Measurements from ENCODE around the gene GTF2F2. TPM values are rescaled to one million over a fixed set of nuclear protein-coding genes. Genes with fewer than 3 reads are reported as not detected.

The GTF2F2 gene
- total and polyA plus RNA-seq, 9 of the 15 experiments (the other 6 are each of a cell fraction or from before 2014, with no cell fraction given) = 19.7 to 44.8 (median 32.4) TPM

DNA sequence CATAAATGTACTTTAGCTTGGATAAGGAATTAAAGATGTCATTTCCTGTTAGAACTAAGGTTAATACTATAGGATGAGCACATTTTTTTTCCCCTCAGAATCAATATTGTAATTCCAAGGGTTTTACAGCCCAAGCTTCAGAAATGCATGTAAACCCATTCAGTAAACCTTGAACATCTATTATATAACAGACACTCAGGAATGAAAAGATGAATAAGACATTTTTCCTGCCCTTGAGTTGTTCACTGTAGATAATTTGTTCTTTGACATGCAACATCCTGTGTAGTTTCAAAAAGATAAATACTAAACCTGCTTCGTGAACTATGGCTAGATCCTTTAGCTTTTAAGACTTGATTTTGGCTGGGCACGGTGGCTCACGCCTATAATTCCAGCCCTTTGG, 102.2 kb downstream of the GTF2F2 start:
- in situ Hi-C loops (cut with MboI) (no loop called here), intact Hi-C loops (cut with micrococcal nuclease) (no loop called here)
- Histone ChIP-seq H4K20me1 (replicated peaks; ENCODE audit: control insufficient read depth, insufficient read depth, low read length) (no peaks in the 10 kb centered on the region), H3K4me2 (ENCODE audit: insufficient read depth, low read length) (no peak overlapping the region), H3K4me1 (replicated peaks in 1 of 2; ENCODE audit: control insufficient read depth in 2 of 2, insufficient read depth in 2 of 2, low read length in 2 of 2) (no peaks in the 10 kb centered on the region; a peak in 1 of 5 replicates), H3K4me3 (no peak overlapping the region), H3K36me3 (ENCODE audit: control insufficient read depth, insufficient read depth, low read length) (no peaks in the 10 kb centered on the region), H2AFZ (ENCODE audit: low read depth, low read length) (no peak overlapping the region), H3K9ac (ENCODE audit: insufficient read depth in 1 of 2, low read depth in 2 of 2, low read length in 2 of 2) (no peak overlapping the region), H3K27me3 (ENCODE audit: control insufficient read depth in 2 of 2, insufficient read depth in 2 of 2, low read length in 2 of 2) (no peaks in the 10 kb centered on the region), H3K9me1 (ENCODE audit: control insufficient read depth, insufficient read depth, low read length) (no peaks in the 10 kb centered on the region), H3K27ac (ENCODE audit: extremely low read depth, low read depth, low read length) (no peak overlapping the region), H3K9me3 (replicated peaks; ENCODE audit: control insufficient read depth, insufficient read depth, low read depth, low read length) (no peaks in the 10 kb centered on the region), H3K79me2 (ENCODE audit: control insufficient read depth, insufficient read depth, low read length) (peaks cover 5% of the 10 kb centered on the region; the same call in 1 of the 3 replicates)
- WGBS (ENCODE audit: insufficient coverage, low coverage, missing lambda C conversion rate) = 89% methylated on average over 3 of the region's 3 CpGs
- FAIRE-seq (no peak), ATAC-seq (no peak), DNase-seq (ENCODE audit: extremely low read depth in 1 of 4, low spot score in 3 of 4) (no peak)
- no TSS peak for BruUV-seq (replicated peaks)
- ChIA-PET CTCF (ENCODE audit: low intra/inter-chr PET ratio) (no interaction called here), POLR2A (no interaction called here)
- TF ChIP-seq, protein P1, sequence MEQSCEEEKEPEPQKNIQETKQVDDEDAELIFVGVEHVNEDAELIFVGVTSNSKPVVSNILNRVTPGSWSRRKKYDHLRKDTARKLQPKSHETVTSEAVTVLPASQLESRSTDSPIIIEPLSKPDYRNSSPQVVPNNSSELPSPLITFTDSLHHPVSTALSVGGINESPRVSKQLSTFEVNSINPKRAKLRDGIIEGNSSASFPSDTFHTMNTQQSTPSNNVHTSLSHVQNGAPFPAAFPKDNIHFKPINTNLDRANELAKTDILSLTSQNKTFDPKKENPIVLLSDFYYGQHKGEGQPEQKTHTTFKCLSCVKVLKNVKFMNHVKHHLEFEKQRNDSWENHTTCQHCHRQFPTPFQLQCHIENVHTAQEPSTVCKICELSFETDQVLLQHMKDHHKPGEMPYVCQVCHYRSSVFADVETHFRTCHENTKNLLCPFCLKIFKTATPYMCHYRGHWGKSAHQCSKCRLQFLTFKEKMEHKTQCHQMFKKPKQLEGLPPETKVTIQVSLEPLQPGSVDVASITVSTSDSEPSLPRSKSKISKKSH (CRISPR knock-in tag; IDR thresholded peaks at IDR 0.05) = no peak
- TF ChIP-seq, protein P2, sequence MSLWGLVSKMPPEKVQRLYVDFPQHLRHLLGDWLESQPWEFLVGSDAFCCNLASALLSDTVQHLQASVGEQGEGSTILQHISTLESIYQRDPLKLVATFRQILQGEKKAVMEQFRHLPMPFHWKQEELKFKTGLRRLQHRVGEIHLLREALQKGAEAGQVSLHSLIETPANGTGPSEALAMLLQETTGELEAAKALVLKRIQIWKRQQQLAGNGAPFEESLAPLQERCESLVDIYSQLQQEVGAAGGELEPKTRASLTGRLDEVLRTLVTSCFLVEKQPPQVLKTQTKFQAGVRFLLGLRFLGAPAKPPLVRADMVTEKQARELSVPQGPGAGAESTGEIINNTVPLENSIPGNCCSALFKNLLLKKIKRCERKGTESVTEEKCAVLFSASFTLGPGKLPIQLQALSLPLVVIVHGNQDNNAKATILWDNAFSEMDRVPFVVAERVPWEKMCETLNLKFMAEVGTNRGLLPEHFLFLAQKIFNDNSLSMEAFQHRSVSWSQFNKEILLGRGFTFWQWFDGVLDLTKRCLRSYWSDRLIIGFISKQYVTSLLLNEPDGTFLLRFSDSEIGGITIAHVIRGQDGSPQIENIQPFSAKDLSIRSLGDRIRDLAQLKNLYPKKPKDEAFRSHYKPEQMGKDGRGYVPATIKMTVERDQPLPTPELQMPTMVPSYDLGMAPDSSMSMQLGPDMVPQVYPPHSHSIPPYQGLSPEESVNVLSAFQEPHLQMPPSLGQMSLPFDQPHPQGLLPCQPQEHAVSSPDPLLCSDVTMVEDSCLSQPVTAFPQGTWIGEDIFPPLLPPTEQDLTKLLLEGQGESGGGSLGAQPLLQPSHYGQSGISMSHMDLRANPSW (CRISPR knock-in tag; IDR thresholded peaks at IDR 0.05) = no peak
